GM18870 (cell line): Measurements from ENCODE around the gene CIB2.
A peak's percentile ranks its signal among the peaks of the same experiment; 100 is the strongest.

Experiments used
- ATAC-seq: cut with Tn5 transposase; IDR thresholded peaks from one replicate; pipeline ENCODE4 v1.9.1; 2021; ENCODE audit warnings: moderate library complexity; ENCODE audit not compliant: unreplicated experiment

CIB2 gene

DNA sequence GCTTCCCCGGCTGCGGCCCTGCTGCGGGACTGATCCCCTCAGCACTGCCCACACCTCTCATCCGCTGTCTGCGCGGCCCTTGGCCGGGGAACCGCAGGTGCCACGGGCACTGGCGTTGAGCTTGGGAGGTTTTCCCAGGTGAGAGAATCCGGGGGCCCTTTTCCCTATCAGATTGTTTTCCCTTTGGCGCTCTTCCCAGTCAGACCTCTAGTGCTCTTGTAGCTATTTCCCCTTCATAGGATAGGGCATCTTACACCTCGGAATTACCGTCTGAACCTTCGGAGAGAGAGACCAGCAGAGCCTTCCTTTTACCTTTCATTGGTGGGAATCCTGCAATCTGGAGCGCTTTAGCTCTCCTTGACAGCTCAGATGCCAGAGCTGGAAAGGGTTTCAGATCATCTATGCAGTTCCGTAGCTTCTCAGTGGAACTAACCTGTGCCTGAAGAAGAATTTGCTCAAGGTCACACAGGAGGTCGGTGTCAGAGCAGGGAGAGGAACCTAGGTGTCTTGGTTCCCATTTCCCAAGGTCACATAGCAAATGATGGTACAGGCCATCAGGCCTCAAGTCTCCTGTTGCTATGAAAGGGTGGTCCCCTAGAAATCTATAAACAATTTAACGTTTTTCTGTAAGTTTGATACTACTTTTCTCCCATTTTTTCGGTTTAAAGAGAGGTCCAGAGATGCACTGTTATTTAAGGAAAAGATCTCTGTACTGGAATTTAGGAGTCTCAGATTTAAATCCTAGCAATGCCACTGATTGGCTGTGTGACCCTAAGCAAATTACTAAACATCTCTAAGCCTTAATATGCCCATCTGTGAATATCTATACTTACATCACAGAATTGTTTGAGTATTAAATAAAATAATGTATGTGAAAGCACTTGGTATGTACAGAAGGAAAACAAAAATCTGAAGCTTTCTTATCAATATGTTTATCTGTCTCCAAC is 18.8 kb upstream of the CIB2 start:
- peak; percentile 22 for ATAC-seq

GRCh38 chr15:78149068-78149804 is 18.0 kb upstream of the CIB2 start, which contains the start of gene IDH3A:
Gene IDH3A, plus strand, starts transcription at chr15:78149362. Its CDS starts 42 bp downstream, at chr15:78149404.
- peak; percentile 56 for ATAC-seq

GRCh38 chr15:78148392-78149067 is 17.3 kb upstream of the CIB2 start:
- ATAC-seq: peak; percentile 16

DNA sequence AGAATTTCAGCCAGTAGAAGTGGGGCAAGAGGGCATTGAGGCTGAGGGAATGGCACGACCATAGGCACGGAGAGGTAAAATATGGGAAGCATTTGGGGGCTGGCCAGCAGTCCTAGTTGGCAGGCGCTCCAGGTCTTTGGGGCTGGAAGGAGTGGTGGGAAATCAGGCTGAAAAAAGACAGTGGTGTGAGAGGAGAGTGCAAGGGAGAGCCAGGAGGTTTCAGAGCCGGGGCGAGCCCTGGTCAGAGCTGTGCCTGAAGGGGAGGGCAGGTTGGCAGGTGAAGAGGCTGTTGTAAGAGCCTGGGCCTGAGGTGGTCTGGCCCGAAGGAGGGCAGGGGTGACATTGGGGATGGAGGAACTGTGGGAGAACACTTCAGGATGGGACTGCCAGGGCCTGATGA is 16.3 kb upstream of the CIB2 start:
- ATAC-seq: no peak

GRCh38 chr15:78146425-78147154 is 15.3 kb upstream of the CIB2 start:
- no peak for ATAC-seq

GRCh38 chr15:78142332-78142731 is 11.1 kb upstream of the CIB2 start:
- no peak for ATAC-seq

DNA sequence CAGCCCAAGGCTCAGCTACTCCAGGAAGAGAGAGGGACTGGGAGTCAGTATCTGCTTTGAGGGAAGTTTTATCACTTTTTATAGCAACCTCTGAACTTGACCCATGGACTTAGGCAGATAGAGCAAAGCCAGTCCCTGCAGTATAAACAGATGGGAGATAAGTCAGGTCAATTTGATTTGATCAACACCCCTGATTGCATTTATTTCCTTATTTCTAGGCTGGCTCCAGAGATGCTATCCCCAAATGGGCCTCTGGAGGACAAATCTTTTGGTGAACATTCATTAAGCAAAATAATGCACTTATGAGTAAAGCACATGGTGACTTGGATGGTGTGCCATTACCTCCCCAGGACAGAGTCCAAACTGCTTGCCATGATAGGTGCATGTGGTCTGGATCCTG is 9.0 kb upstream of the CIB2 start:
- ATAC-seq: no peak

- no peak for ATAC-seq
Measured at GRCh38 chr15:78139578-78139977, 8.3 kb upstream of the CIB2 start.

- no peak for ATAC-seq
Measured at GRCh38 chr15:78133801-78134200, 2.6 kb upstream of the CIB2 start.

GRCh38 chr15:78130466-78131294 is 565 bp downstream of the CIB2 start:
- ATAC-seq: no peak

DNA sequence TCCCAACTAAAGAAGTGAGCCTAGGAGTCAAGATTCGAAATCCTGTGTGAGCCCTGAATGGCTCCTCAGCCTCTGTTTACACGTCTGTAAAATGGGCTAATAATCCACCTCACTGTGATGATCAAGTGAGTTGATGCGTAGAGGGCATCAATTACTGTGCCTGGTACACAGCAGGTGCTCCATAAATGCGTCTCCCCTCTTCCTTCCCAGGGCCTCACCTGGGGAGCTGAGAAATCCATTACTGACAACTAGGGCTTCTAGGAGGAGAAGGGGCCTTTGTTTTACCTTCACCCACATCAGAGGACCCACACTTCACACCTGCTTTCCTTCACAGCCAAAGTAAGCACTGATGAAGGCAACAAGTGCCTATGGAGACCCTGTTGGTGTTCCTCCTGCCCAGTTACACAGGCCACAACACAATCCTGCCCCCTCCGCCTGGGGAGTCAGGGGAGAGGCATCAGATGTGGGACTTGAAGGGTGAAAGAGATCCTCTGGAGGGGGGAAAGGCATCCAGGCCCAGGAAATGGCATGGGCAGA is 1.4 kb downstream of the CIB2 start:
- no peak for ATAC-seq

DNA sequence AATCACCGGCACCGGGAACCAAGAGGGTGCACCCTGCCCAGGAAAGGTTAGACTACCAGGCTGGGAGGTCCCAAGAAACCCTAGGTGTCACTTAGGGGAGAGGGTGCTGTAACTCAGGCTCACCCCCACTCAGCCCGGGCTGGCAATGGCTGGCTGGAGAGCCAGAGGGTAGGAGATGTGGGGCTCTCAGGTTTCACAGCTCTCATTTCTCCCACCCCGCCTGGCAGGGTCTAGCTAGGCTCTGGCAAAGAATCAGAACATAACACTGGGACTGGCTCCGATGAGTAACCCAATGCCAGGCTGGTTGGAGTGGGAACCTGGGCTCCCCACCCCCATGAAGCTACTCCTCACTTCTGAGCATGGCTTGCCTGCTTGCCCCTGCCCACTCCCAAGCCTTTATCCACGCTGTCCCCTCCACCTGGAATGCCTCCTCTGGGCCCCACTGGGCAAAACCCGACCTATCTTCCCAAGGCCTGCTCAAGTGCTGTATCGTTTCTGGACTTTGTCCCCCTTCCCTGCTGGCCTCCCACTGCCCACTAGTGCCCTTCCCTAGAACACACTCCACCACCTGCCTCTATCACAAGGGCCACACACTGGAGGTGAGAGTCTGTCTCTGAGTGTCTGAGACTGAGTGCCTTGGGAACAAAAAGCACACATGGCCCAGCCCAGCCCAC is 2.0 kb downstream of the CIB2 start:
- ATAC-seq: no peak

GRCh38 chr15:78127882-78128281 is 3.4 kb downstream of the CIB2 start:
- no peak for ATAC-seq

DNA sequence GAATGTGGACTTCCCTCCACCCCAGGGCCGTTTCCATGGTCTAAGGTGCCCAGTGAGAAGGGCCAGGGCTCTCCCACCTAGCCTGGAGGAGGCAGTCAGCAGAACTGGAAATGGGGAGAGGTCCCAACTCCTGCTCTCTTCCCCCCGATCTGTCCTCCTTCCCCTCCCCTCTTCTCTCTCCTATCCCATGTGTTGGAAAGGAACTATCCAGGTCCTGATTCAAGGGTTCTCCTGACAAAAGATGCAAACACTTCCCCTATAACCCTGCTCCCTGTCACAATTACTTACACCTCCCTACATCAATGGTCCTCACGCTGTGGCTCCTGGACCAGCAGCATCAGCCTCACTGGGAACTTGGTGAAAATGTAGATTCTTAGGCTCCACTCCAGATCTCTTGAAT is 6.0 kb downstream of the CIB2 start:
- no peak for ATAC-seq

DNA sequence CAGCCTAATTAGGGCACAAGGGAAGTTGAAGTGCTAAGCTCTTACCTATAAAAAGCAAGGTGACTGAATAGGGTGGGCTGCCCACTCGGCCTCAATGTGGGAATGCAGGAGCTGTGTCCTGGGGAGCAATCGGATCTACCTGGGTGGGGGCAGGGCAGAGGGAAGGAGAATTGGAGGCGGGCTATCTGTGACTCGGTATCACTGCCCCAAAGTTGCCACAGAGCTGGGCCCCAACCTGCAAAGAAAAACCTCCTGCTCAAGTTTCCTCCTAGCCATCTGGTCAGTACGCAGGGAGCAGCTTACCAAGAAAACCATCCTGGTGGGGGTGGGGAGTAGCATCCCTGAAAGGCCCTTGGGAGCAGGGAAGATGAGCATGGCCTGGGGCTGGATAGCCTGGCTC is 10.7 kb downstream of the CIB2 start:
- no peak for ATAC-seq

GRCh38 chr15:78112551-78112950 is 18.7 kb downstream of the CIB2 start:
- no peak for ATAC-seq

GRCh38 chr15:78111788-78112187 is 19.5 kb downstream of the CIB2 start:
- ATAC-seq: no peak

GRCh38 chr15:78110916-78111475 is 20.2 kb downstream of the CIB2 start:
- no peak for ATAC-seq

GRCh38 chr15:78110096-78110495 is 21.1 kb downstream of the CIB2 start:
- ATAC-seq: no peak
